Activated CD8-positive, alpha-beta T cell treated with anti-CD3 and anti-CD28 coated beads for 36 hours (primary cell): ENCODE data around the gene RNPC3. TPM values are rescaled to one million over a fixed set of nuclear protein-coding genes. Genes with fewer than 3 reads are reported as not detected.
A peak's percentile ranks its signal among the peaks of the same experiment; 100 is the strongest.
"Not testable (repeated sequence)": the region's sequence is repeated elsewhere in the genome, so short reads cannot be mapped to it uniquely, and the experiment has no call there.

ENCODE experiments used
- ATAC-seq: fragments of 200-7000 bp; cut with Tn5 transposase; one replicate; pipeline ENCODE4 v1.10.0; 2021; ENCODE audit warnings: mild to moderate bottlenecking, moderate library complexity
- CTCF ChIA-PET: fragments of 350-600 bp; sonication (Branson Sonifier 250); formaldehyde crosslinking; loops from one replicate; lab custom pipeline; 2021; ENCODE audit warnings: antibody characterized with exemption; lab: Charles Lee
- POLR2A ChIA-PET: fragments of 350-600 bp; sonication (Branson Sonifier 250); formaldehyde crosslinking; loops from one replicate; lab custom pipeline; 2021; ENCODE audit warnings: antibody characterized with exemption; lab: Charles Lee
- DNase-seq: peaks from one replicate; pipeline ENCODE4 v3.0.0-alpha.2; 2020
- H3K27ac Mint-ChIP-seq: one replicate; pipeline ENCODE4 v1.8.0; 2021; ENCODE audit warnings: mild to moderate bottlenecking, mixed read lengths
- H3K27me3 Mint-ChIP-seq: one replicate; pipeline ENCODE4 v1.8.0; 2021; ENCODE audit warnings: mixed read lengths
- H3K36me3 Mint-ChIP-seq: one replicate; pipeline ENCODE4 v1.8.0; 2021; ENCODE audit warnings: low read depth, mixed read lengths
- H3K4me1 Mint-ChIP-seq: one replicate; pipeline ENCODE4 v1.8.0; 2021; ENCODE audit warnings: low read depth, mixed read lengths
- H3K4me3 Mint-ChIP-seq: one replicate; pipeline ENCODE4 v1.8.0; 2021; ENCODE audit warnings: mild to moderate bottlenecking, moderate library complexity, mixed read lengths
- H3K9me3 Mint-ChIP-seq: one replicate; pipeline ENCODE4 v1.8.0; 2021; ENCODE audit warnings: mixed read lengths
- intact Hi-C: fragments of 100-400 bp; cut with micrococcal nuclease; formaldehyde crosslinking; loops from one replicate; pipeline ENCODE4 v1.10.0; 2022
- total RNA-seq, 2 experiments: library from RNA; stranded (reverse); gene quantifications; one replicate each; pipeline ENCODE4 v1.2.3, GENCODE V29; 2021
- TF ChIP-seq, protein P1 (sequence below): fragments of 200-600 bp; IDR thresholded peaks from one replicate; pipeline ENCODE4 v1.8.0; 2022; ENCODE audit warnings: antibody characterized with exemption, mild to moderate bottlenecking

The RNPC3 gene
- total RNA-seq, 2 experiments from 2014 or later, result 22.8 to 23.2 TPM

DNA sequence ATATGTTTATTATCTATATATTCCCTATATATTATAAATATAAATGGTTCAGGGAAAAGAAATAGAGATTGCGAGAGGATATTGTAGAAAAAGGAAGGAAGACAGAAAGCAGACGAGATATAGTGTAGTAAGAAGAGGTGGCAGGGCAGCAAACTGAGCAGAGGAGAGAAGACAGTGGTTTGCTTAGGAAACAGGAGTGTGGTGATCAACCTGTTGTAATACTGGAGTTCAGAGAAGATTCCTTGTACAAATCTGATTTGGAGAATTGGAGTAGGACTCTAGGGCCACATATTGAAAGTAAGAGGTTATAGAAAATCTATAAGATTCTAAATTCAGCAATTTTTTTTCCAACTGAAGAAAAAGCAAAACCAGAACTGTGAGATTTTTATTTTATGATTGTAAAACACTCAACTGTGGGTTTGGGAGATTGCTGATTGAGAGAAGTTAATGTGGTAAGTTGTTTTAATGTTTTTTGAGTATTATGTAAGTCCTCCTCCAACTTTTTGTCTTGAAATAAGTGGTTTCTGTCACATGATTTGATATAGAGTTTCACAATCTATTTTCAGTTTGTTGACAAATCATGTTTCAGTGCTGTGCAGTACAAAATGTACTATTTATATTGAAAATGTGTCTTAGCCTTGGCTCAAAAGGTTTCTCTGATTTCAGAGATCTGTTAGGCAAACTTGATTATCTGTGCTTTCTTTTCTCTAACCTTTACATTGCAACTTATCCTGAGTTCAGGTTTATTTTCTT, 36.3 kb downstream of the RNPC3 start:
- Mint-ChIP-seq H3K27me3 (no peaks in the 10 kb centered on the region), H3K9me3 (no peaks in the 10 kb centered on the region), H3K36me3 (peaks cover 7% of the 10 kb centered on the region), H3K4me3 (no peak overlapping the region), H3K4me1 (peaks cover 8% of the 10 kb centered on the region), H3K27ac (no peak overlapping the region)
- TF ChIP-seq, protein P1, sequence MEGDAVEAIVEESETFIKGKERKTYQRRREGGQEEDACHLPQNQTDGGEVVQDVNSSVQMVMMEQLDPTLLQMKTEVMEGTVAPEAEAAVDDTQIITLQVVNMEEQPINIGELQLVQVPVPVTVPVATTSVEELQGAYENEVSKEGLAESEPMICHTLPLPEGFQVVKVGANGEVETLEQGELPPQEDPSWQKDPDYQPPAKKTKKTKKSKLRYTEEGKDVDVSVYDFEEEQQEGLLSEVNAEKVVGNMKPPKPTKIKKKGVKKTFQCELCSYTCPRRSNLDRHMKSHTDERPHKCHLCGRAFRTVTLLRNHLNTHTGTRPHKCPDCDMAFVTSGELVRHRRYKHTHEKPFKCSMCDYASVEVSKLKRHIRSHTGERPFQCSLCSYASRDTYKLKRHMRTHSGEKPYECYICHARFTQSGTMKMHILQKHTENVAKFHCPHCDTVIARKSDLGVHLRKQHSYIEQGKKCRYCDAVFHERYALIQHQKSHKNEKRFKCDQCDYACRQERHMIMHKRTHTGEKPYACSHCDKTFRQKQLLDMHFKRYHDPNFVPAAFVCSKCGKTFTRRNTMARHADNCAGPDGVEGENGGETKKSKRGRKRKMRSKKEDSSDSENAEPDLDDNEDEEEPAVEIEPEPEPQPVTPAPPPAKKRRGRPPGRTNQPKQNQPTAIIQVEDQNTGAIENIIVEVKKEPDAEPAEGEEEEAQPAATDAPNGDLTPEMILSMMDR, result no peak
- no peak for ATAC-seq
- DNase-seq, result no peak
- ChIA-PET POLR2A (no interaction called here), CTCF (no interaction called here)
- intact Hi-C loops, result no loop called here

GRCh38 chr1:103563056-103563455, 37.6 kb downstream of the RNPC3 start:
- H3K4me1 Mint-ChIP-seq, result peaks cover 8% of the 10 kb centered on the region
- POLR2A ChIA-PET, result interaction anchor here (0.9 kb wide), 1 partner anchor 37 kb away, joined by 3 read pairs; no protein-coding TSS in a partner anchor
- no peaks in the 10 kb centered on the region for H3K27me3 Mint-ChIP-seq
- DNase-seq, result no peak
- no peak overlapping the region for H3K27ac Mint-ChIP-seq
- no peaks in the 10 kb centered on the region for H3K9me3 Mint-ChIP-seq
- H3K4me3 Mint-ChIP-seq, result no peak overlapping the region
- CTCF ChIA-PET, result no interaction called here
- no peak for ATAC-seq
- TF ChIP-seq, protein P1, result no peak
- H3K36me3 Mint-ChIP-seq, result peaks cover 6% of the 10 kb centered on the region
- intact Hi-C loops, result no loop called here

- CTCF ChIA-PET, result no interaction called here
- H3K27me3 Mint-ChIP-seq, result no peaks in the 10 kb centered on the region
- peaks cover 14% of the 10 kb centered on the region for H3K36me3 Mint-ChIP-seq
- H3K4me3 Mint-ChIP-seq, result no peak overlapping the region
- peaks cover 2% of the 10 kb centered on the region for H3K9me3 Mint-ChIP-seq
- no peak overlapping the region for H3K27ac Mint-ChIP-seq
- intact Hi-C loops, result no loop called here
- ATAC-seq (no peak), DNase-seq (no peak)
- H3K4me1 Mint-ChIP-seq, result no peaks in the 10 kb centered on the region
- POLR2A ChIA-PET, result no interaction called here
- TF ChIP-seq, protein P1, result no peak
Measured at GRCh38 chr1:103569493-103569892, 44.0 kb downstream of the RNPC3 start.

DNA sequence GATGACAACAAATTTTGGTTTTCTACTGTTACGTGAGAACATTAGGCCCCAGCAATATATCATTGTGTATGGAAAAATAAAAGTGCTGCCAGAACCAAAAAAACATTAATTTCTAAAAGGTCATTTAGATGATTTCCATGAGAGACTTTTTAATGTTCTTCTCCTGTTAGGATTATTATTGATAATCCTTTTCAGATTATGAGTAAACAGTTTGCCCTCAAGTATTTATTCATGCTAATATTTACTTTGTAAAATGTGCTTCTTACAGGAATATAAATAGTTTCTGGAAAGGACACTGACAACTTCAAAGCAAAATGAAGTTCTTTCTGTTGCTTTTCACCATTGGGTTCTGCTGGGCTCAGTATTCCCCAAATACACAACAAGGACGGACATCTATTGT, 45.8 kb downstream of the RNPC3 start, which contains the start of gene AMY2B:
Gene AMY2B (plus strand): TSS at position 301 of the 400 bp plus-strand sequence. CDS start 14 bp downstream, at position 315.
- H3K27me3 Mint-ChIP-seq, CTCF ChIA-PET, H3K27ac Mint-ChIP-seq, H3K4me3 Mint-ChIP-seq, POLR2A ChIA-PET, DNase-seq, intact Hi-C loops, H3K4me1 Mint-ChIP-seq, H3K9me3 Mint-ChIP-seq, ATAC-seq: not testable (repeated sequence)
- peaks cover 14% of the 10 kb centered on the region for H3K36me3 Mint-ChIP-seq

DNA sequence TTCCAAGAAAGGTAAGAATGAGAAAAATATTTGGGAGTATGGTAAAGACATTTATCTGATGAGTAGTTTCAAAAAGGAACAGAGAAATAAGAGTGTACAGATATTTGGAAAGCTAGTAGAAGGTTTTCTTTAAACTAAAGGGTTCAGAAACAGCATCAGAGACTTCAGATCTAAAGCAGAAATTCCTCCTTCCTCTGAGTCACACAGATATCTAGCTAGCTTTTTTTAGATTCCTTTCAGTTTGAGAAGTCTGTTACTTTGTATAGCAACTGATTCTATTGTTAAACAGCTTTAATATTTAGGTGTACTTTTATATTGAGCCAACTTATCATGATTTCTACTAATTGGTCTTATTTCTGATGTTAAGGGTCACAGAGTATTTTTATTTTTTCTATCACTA, 50.6 kb downstream of the RNPC3 start:
- intact Hi-C loops, result no loop called here
- TF ChIP-seq, protein P1, result no peak
- no peaks in the 10 kb centered on the region for H3K27me3 Mint-ChIP-seq
- no peaks in the 10 kb centered on the region for H3K9me3 Mint-ChIP-seq
- ATAC-seq (no peak), DNase-seq (no peak)
- ChIA-PET POLR2A (no interaction called here), CTCF (no interaction called here)
- peaks cover 2% of the 10 kb centered on the region for H3K4me1 Mint-ChIP-seq
- peaks cover 7% of the 10 kb centered on the region for H3K36me3 Mint-ChIP-seq
- no peak overlapping the region for H3K4me3 Mint-ChIP-seq
- peak overlapping the region; percentile 44 for H3K27ac Mint-ChIP-seq

GRCh38 chr1:103576784-103577183, 51.3 kb downstream of the RNPC3 start:
- CTCF ChIA-PET, DNase-seq, H3K4me3 Mint-ChIP-seq, H3K27ac Mint-ChIP-seq, H3K9me3 Mint-ChIP-seq, intact Hi-C loops, H3K36me3 Mint-ChIP-seq, H3K4me1 Mint-ChIP-seq, H3K27me3 Mint-ChIP-seq, ATAC-seq, POLR2A ChIA-PET: not testable (repeated sequence)
